Occipital lobe (tissue), 2 donors: ENCODE data around the gene DYNC1I1. TPM values are rescaled to one million over a fixed set of nuclear protein-coding genes. Genes with fewer than 3 reads are reported as not detected.

ENCODE experiments used
- DNase-seq: peaks from one replicate; lab custom pipeline; 2025; lab: John Stamatoyannopoulos, UW
- total RNA-seq: library from RNA; depleted of rRNA; stranded (reverse); fragments of >200 nt; gene quantifications from one replicate; pipeline ENCODE4 v1.2.3, GENCODE V29; 2014

Gene DYNC1I1
- total RNA-seq, 1 donor from 2014 or later = 182 TPM

DNA sequence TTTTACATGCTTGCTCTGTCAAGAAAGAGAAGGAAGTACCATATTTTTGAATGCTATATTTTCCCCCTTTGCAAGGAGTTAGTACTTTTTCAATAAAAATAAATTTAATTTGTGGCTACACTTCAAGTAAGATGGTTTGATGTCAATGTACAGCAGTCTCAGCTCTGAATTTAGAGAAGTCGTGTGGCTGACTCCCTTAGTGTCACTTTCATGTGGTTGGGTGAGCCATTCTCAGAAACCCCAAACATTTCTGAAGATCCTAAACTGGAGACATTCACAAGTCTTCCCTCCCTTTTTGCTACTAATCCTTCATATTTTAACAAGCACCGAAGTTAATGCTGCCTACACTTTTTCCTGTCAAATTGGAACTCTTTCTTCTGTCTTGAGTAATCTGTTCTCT lies 244.4 kb downstream of the DYNC1I1 start:
- no peak for DNase-seq

GRCh38 chr7:96017877-96018276 lies 245.5 kb downstream of the DYNC1I1 start:
- DNase-seq = no peak

GRCh38 chr7:96021568-96021967 lies 249.2 kb downstream of the DYNC1I1 start:
- no peak for DNase-seq

DNA sequence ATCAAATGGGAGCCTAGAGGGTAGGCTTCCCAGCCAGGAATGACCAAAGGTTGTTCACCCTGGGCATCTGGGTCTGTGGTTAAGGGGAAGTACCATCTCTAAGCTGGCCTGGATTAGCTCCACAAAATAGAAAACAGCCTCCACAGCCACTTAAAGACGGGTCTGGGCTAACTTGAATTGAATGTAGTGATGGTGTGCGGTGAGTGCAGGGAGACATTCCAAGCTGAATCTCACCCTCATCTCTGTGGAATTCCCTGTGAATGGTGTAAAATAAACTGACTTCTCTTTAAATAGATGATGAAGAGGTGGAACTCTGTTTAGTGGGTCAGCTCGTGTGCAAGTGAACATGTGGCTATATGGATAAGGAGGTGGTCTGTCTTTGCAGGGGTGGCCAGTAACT lies 251.0 kb downstream of the DYNC1I1 start:
- DNase-seq = no peak

GRCh38 chr7:96026010-96026409 lies 253.7 kb downstream of the DYNC1I1 start:
- DNase-seq = no peak

GRCh38 chr7:96026611-96027010 lies 254.3 kb downstream of the DYNC1I1 start:
- DNase-seq = no peak

- DNase-seq = no peak
These were observed 256.4 kb downstream of the DYNC1I1 start for GRCh38 chr7:96028729-96029128.

- no peak for DNase-seq
These were observed 260.8 kb downstream of the DYNC1I1 start for GRCh38 chr7:96033009-96033598.

- DNase-seq = no peak
These were observed 262.8 kb downstream of the DYNC1I1 start for GRCh38 chr7:96034940-96035727.

- no peak for DNase-seq
These were observed 268.0 kb downstream of the DYNC1I1 start for GRCh38 chr7:96040250-96040772.

- DNase-seq = no peak
These were observed 268.8 kb downstream of the DYNC1I1 start for GRCh38 chr7:96041171-96041570.

- DNase-seq = no peak
These were observed 272.8 kb downstream of the DYNC1I1 start for GRCh38 chr7:96045181-96045580.

- DNase-seq = no peak
These were observed 273.6 kb downstream of the DYNC1I1 start for GRCh38 chr7:96045919-96046318.

DNA sequence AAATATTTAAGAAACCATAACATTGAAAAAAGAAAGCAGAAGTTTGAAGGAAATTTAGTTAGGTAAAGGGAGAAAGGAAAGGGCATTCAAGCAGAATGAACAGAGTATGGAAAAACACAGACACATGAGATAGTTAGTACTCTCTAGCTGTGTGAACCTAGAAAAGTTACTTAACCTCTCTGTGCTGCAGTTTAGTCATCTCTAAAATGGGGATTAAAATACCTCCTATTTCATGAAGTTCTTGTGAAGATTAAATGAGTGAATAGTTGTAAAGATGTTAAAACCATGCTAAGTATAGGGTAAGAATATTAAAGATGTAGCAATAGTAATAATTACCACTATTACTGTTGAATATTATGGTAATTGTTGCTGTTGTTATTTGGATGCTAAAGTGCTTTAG lies 279.9 kb downstream of the DYNC1I1 start:
- no peak for DNase-seq

GRCh38 chr7:96052860-96053470 lies 280.6 kb downstream of the DYNC1I1 start:
- no peak for DNase-seq

- no peak for DNase-seq
These were observed 283.4 kb downstream of the DYNC1I1 start for GRCh38 chr7:96055717-96056116.

DNA sequence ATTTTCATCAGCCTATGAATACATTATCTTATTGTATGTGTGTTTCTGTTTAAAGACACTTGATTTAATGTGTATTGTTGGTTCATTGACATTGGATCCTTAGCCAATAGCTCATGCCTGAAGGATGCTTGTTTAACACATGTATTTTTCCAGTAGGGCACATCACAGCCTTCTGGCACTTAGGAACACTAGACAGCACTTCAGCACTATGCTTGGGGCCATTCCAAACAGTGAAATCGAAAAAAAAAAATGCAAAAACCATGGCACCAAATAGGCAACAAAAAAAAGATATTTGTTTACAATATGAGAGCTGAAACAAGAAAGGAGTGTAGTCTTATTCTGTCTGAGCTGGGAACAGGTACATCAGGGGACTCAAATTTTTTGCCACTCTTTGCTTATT lies 286.7 kb downstream of the DYNC1I1 start:
- DNase-seq = no peak

DNA sequence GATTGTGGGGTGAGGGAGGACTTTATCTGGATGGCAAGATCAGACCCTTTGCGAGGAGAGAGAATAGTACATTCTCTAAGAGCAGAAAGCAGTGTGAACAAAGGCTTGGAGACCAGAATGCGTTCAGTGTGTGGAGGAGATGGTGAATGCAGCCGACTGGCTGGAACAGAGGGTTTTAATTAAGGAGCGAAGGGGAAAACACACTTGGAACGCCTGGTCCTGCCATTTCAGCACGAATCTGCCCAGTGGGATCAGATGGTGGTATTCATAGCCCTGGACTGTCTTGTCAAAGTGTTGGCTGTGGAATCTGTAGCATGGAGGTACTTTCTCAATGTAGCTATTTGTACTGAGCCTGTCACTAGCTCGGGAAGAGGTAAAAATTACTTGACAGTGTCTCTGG lies 288.7 kb downstream of the DYNC1I1 start:
- no peak for DNase-seq

DNA sequence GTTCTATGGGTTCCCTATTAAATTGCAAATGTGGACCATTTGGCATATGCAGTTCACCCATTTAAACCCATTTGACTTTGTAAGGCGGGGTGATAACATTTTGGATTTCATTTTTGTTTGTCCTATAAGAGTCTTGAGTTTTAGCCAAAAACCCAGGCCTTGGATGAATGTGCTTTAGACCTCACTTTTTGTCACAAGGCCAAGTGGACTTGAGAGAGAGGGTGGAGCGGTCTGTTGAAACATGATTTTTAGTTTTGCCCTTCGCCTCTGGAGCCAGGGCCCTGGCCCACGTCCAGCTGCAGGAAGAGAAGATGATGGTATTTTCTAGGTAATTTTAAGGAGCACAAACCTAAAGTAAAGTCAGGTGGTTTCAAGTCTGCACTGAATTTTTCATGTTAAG lies 289.5 kb downstream of the DYNC1I1 start:
- no peak for DNase-seq

DNA sequence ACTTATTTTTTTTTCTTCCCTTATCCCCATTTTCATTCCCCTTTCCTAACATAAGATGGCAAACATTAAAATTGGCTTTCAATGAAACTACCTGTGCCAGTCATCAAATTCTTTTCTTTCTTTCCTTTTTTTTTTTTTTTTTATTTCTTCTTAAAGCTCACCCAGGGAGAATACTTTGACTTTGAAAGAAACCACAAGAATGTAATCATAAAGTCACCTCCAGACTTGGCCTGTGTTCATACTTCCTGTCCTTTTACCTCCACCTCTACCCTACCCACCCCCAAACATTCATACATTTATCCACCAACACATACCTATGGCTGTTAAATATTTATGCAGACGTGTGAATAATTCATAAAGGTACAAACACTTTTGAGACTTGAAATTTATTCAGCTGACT lies 295.0 kb downstream of the DYNC1I1 start:
- no peak for DNase-seq

GRCh38 chr7:96069401-96069800 lies 297.0 kb downstream of the DYNC1I1 start:
- DNase-seq = no peak

GRCh38 chr7:96074871-96075270 lies 302.5 kb downstream of the DYNC1I1 start:
- no peak for DNase-seq
